Endothelial cell of umbilical vein (primary cell): ENCODE results near the gene LTBP1. TPM values are rescaled to one million over a fixed set of nuclear protein-coding genes. Genes with fewer than 3 reads are reported as not detected.

Experiments used
- BruUV-seq: library from RNA; stranded (reverse); fragments of 400-500 nt; replicated peaks from 2 replicates; lab custom pipeline; 2021; lab: Mats Ljungman, UMichigan
- CTCF ChIA-PET: fragments of 300-600, 350-600 bp; sonication (Branson Sonifier 250); formaldehyde crosslinking; loops from one replicate; lab custom pipeline; 2021; ENCODE audit warnings: antibody characterized with exemption, inconsistent platforms; lab: Charles Lee
- POLR2A ChIA-PET: fragments of 300-600, 350-600 bp; sonication (Branson Sonifier 250); formaldehyde crosslinking; loops from one replicate; lab custom pipeline; 2021; ENCODE audit warnings: antibody characterized with exemption, inconsistent platforms; lab: Charles Lee
- DNase-seq: peaks from one replicate; pipeline ENCODE4 v3.0.0-alpha.2; 2011; ENCODE audit warnings: low read depth, low spot score
- FAIRE-seq: peaks from 2 replicates; lab custom pipeline; 2011; peaks lifted over from hg19 to GRCh38; lab: Jason Lieb, UNC
- H2AFZ ChIP-seq: 2 replicates; pipeline ENCODE4 v1.6.0; 2012; ENCODE audit warnings: low read depth, low read length, control low read depth, inconsistent platforms
- H3K27ac ChIP-seq: 2 replicates; pipeline ENCODE4 v1.5.1; 2011; ENCODE audit warnings: low read depth, mild to moderate bottlenecking, control low read depth, low read length, moderate library complexity; ENCODE audit not compliant: insufficient read depth
- H3K27me3 ChIP-seq, 2 experiments: 2 replicates each; pipeline versions ENCODE4 v1.6.0 to v1.6.1; 2011; ENCODE audit warnings: low read length in 2 of 2, mixed read lengths in 1 of 2; ENCODE audit not compliant: control insufficient read depth in 2 of 2, insufficient read depth in 2 of 2
- H3K36me3 ChIP-seq, 2 experiments: 2 replicates in 1 of 2; 3 replicates in 1 of 2; pipeline ENCODE4 v1.5.1; 2011; ENCODE audit warnings: low read length in 2 of 2, mild to moderate bottlenecking in 1 of 2, moderate library complexity in 1 of 2; ENCODE audit not compliant: control insufficient read depth in 2 of 2, insufficient read depth in 2 of 2; ENCODE audit errors: extremely low read depth in 1 of 2
- H3K4me1 ChIP-seq: 3 replicates; pipeline ENCODE4 v1.5.1; 2011; ENCODE audit warnings: mild to moderate bottlenecking, low read length; ENCODE audit not compliant: control insufficient read depth, insufficient read depth; ENCODE audit errors: extremely low read depth
- H3K4me2 ChIP-seq: 2 replicates; pipeline ENCODE4 v1.6.1; 2011; ENCODE audit warnings: low read length, control low read depth, mixed read lengths; ENCODE audit not compliant: insufficient read depth
- H3K4me3 ChIP-seq, 3 experiments: fragments of 200-600 bp in 1 of 3; sonication (generic), shearing (Covaris generic) in 1 of 3; replicated peaks in 1 of 3; 2 replicates each; pipeline ENCODE4 v1.5.1; 2011 to 2016; ENCODE audit warnings: control low read depth in 3 of 3, low read length in 3 of 3, mild to moderate bottlenecking in 2 of 3, inconsistent platforms in 1 of 3, low read depth in 1 of 3, moderate library complexity in 1 of 3; ENCODE audit not compliant: insufficient read depth in 1 of 3
- H3K79me2 ChIP-seq: 2 replicates; pipeline ENCODE4 v1.6.0; 2012; ENCODE audit warnings: low read length, inconsistent platforms; ENCODE audit not compliant: control insufficient read depth, insufficient read depth
- H3K9ac ChIP-seq: replicated peaks from 2 replicates; pipeline ENCODE3; 2011; ENCODE audit warnings: low read length, control low read depth; ENCODE audit not compliant: insufficient read depth; ENCODE audit errors: extremely low read depth
- H3K9me1 ChIP-seq: replicated peaks from 3 replicates; pipeline ENCODE4 v1.6.0; 2011; ENCODE audit warnings: mild to moderate bottlenecking, low read length; ENCODE audit not compliant: control insufficient read depth, insufficient read depth; ENCODE audit errors: extremely low read depth
- H3K9me3 ChIP-seq: replicated peaks from 2 replicates; pipeline ENCODE4 v1.5.1; 2012; ENCODE audit warnings: low read length, inconsistent platforms; ENCODE audit not compliant: control insufficient read depth, insufficient read depth
- H4K20me1 ChIP-seq: replicated peaks from 2 replicates; pipeline ENCODE3; 2011; ENCODE audit warnings: mild to moderate bottlenecking, low read length; ENCODE audit not compliant: control insufficient read depth, insufficient read depth; ENCODE audit errors: extremely low read depth
- FOS ChIP-seq: IDR thresholded peaks from 2 replicates; pipeline ENCODE4 v1.6.1; 2011; ENCODE audit warnings: mild to moderate bottlenecking, low read length, moderate library complexity, borderline replicate concordance; ENCODE audit not compliant: insufficient read depth
- JUN ChIP-seq: IDR thresholded peaks from 2 replicates; pipeline ENCODE4 v1.6.1; 2011; ENCODE audit warnings: borderline replicate concordance, low read depth; ENCODE audit not compliant: insufficient read length, insufficient read depth
- MYC ChIP-seq: IDR thresholded peaks from one replicate; pipeline ENCODE4 v1.6.1; 2011; ENCODE audit warnings: mild to moderate bottlenecking, low read depth, low read length
- dilution Hi-C: fragments of 300-500 bp; cut with MboI; formaldehyde crosslinking; loops from one replicate; pipeline ENCODE4 v1.15.0; 2019; ENCODE audit warnings: low sequenced_read_pairs; ENCODE audit not compliant: extremely low pct_ligation_motif_present
- intact Hi-C: fragments of 100-400 bp; cut with micrococcal nuclease; formaldehyde crosslinking; loops from one replicate; pipeline ENCODE4 v1.10.0; 2022
- polyA plus RNA-seq, 4 experiments: library from polyadenylated mRNA; depleted of rRNA in 3 of 4; stranded (reverse) in 3 of 4; unstranded in 1 of 4; fragments of >200 nt; gene quantifications; 2 replicates each; pipeline versions ENCODE4 v1.2.1 to v1.2.3, GENCODE V29; 2011 to 2012; ENCODE audit warnings: missing spikeins in 1 of 4
- total RNA-seq: library from RNA; stranded (reverse); gene quantifications from 2 replicates; pipeline ENCODE4 v1.2.3, GENCODE V29; 2021

LTBP1 gene
- total and polyA plus RNA-seq, 2 donors (not counting 3 experiments of a cell fraction or from before 2014, with no cell fraction given), result 57.4 to 68.2 TPM

DNA sequence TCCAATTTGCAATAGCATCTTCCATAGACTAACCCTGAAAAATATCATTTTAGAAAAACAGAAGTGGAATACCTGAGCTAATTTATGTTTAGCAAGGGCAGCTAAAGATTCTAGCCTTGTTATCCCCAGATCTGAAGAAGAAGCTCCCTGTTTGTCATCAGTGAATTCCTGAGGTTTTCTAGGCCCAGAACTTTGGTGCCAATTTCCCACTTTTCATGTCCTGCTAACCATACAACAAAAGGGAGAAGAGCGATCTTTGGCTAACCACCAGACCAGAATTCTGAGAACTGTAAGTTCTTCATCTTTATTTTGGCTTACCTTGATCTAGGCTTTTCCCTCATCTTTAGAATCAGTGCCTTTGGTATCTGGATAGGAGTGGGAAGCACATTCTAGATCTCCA, 478.4 kb downstream of the LTBP1 start:
- CTCF ChIA-PET, result interaction anchor here (0.7 to 1.6 kb wide), 4 partner anchors 11 to 29 kb away, joined by 3 to 7 read pairs (median 4); no protein-coding TSS in a partner anchor
- no peak overlapping the region for H3K4me2 ChIP-seq
- intact Hi-C loops, result no loop called here

DNA sequence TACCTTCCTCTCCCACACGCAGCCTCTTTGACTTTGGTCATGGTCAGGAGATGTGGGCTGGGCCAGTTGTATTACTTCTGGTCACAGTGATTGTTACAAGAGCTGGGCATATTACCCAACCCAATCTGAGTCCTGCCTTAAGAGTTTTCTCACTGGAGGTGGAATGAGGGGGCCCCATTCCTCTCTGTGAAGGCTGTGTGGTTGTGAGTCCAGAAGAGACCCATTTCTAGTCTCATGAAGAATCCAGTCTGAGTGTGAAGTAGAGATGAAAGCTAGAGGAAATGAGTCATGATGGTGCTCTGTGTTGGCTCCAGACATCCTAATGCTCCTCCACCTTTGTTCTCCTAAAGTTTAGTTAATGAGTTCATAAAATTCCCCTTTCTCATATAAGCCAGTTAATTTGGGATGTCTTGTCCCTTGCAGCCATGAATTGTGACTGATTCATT, 478.9 kb downstream of the LTBP1 start:
- no TSS peak for BruUV-seq
- Histone ChIP-seq H3K9me1 (no peaks in the 10 kb centered on the region), H3K79me2 (no peaks in the 10 kb centered on the region), H2AFZ (no peak overlapping the region), H3K27me3 (no peaks in the 10 kb centered on the region), H3K9ac (no peak overlapping the region), H3K9me3 (no peaks in the 10 kb centered on the region), H3K27ac (peak overlapping the region; percentile 12), H3K4me2 (peak overlapping the region; percentile 19), H3K4me3 (no peak overlapping the region), H4K20me1 (no peaks in the 10 kb centered on the region), H3K4me1 (peaks cover 16% of the 10 kb centered on the region), H3K36me3 (no peaks in the 10 kb centered on the region)
- dilution Hi-C loops, result no loop called here
- intact Hi-C loops, result loop anchor here (1.0 kb wide), 1 partner anchor 11 kb away; no protein-coding TSS in a partner anchor
- CTCF ChIA-PET, result interaction anchor here (0.7 to 1.6 kb wide), 6 partner anchors 10 to 30 kb away, joined by 3 to 7 read pairs (median 5); no protein-coding TSS in a partner anchor
- FAIRE-seq (peak; percentile 68), DNase-seq (peak; percentile 43)
- TF ChIP-seq MYC, result no peak
- peak; percentile 54 for TF ChIP-seq FOS
- peak; percentile 48 for TF ChIP-seq JUN
- POLR2A ChIA-PET, result no interaction called here

More for the DNA sequence above, 478.4 kb downstream of the LTBP1 start:
- no peak for FAIRE-seq
- Histone ChIP-seq H3K27ac (peak overlapping the region; percentile 12), H3K4me3 (no peak overlapping the region), H4K20me1 (no peaks in the 10 kb centered on the region), H3K4me1 (peaks cover 20% of the 10 kb centered on the region), H3K27me3 (no peaks in the 10 kb centered on the region), H3K36me3 (no peaks in the 10 kb centered on the region), H2AFZ (no peak overlapping the region), H3K9me3 (no peaks in the 10 kb centered on the region), H3K9me1 (no peaks in the 10 kb centered on the region), H3K9ac (no peak overlapping the region), H3K79me2 (no peaks in the 10 kb centered on the region)
- TF ChIP-seq JUN, result no peak
- no peak for DNase-seq
- dilution Hi-C loops, result no loop called here
- BruUV-seq, result no TSS peak
- POLR2A ChIA-PET, result no interaction called here
